HCT116 (cell line): ENCODE data around the gene SLC35B1. TPM values are rescaled to one million over a fixed set of nuclear protein-coding genes. Genes with fewer than 3 reads are reported as not detected.

Source experiments
- ATAC-seq: fragments of 200-7000 bp; cut with Tn5 transposase; 2 replicates; pipeline ENCODE4 v1.9.1; 2020; ENCODE audit warnings: mild to moderate bottlenecking, moderate library complexity
- BruUV-seq: library from RNA; stranded (reverse); fragments of 400-500 nt; replicated peaks from 2 replicates; lab custom pipeline; 2021; lab: Mats Ljungman, UMichigan
- CTCF ChIA-PET: fragments of 300-600 bp; sonication (Branson Sonifier 250); formaldehyde crosslinking; loops from one replicate; lab custom pipeline; 2021; ENCODE audit warnings: antibody characterized with exemption; lab: Charles Lee
- POLR2A ChIA-PET: fragments of 300-600, 350-600 bp; sonication (Branson Sonifier 250); formaldehyde crosslinking; loops from one replicate; lab custom pipeline; 2021; ENCODE audit warnings: antibody characterized with exemption; lab: Charles Lee
- RAD21 ChIA-PET, 2 experiments: fragments of 300-600 bp; sonication (Branson Sonifier 250); formaldehyde crosslinking; loops; one replicate each; lab custom pipeline; 2023; ENCODE audit warnings: low total read pairs in 2 of 2; ENCODE audit not compliant: uncharacterized antibody in 2 of 2, unreplicated experiment in 2 of 2, low non-redundant PET in 1 of 2; lab: Charles Lee
- DNase-seq: peaks from one replicate; pipeline ENCODE4 v3.0.0-alpha.2; 2010; ENCODE audit warnings: low read depth, low spot score
- H2AFZ ChIP-seq: fragments of 200-600 bp; shearing (Covaris generic), sonication (generic); 2 replicates; pipeline ENCODE4 v1.6.1; 2017; ENCODE audit warnings: low read depth, mixed run types, mixed read lengths, antibody characterized with exemption, low read length; ENCODE audit not compliant: poor library complexity, severe bottlenecking
- H3K27ac ChIP-seq: 2 replicates; pipeline ENCODE4 v1.5.1; 2012; ENCODE audit warnings: low read depth, low read length
- H3K27me3 ChIP-seq: fragments of 200-600 bp; sonication (generic); 2 replicates; pipeline ENCODE4 v1.6.1; 2016; ENCODE audit warnings: mixed run types, low read length, mixed read lengths; ENCODE audit not compliant: insufficient read depth
- H3K36me3 ChIP-seq, 2 experiments: fragments of 200-500 bp in 1 of 2; fragments of 200-600 bp in 1 of 2; sonication (Bioruptor generic) in 1 of 2; sonication (generic) in 1 of 2; 2 replicates each; pipeline versions ENCODE4 v1.5.1 to v1.6.1; 2014 to 2016; ENCODE audit warnings: low read length in 2 of 2, inconsistent platforms in 1 of 2, mixed read lengths in 1 of 2, mixed run types in 1 of 2; ENCODE audit not compliant: insufficient read depth in 2 of 2, control insufficient read depth in 1 of 2
- H3K4me1 ChIP-seq, 2 experiments: fragments of 200-600 bp in 1 of 2; sonication (generic) in 1 of 2; 2 replicates each; pipeline versions ENCODE4 v1.5.1 to v1.6.1; 2012 to 2017; ENCODE audit warnings: low read length in 2 of 2, inconsistent platforms in 1 of 2, mild to moderate bottlenecking in 1 of 2, mixed read lengths in 1 of 2, mixed run types in 1 of 2, moderate library complexity in 1 of 2; ENCODE audit not compliant: insufficient read depth in 2 of 2, control insufficient read depth in 1 of 2
- H3K4me2 ChIP-seq: fragments of 200-600 bp; sonication (generic); 2 replicates; pipeline ENCODE4 v1.6.1; 2017; ENCODE audit warnings: mixed run types, low read length, mixed read lengths
- H3K4me3 ChIP-seq, 2 experiments: fragments of 200-600 bp in 1 of 2; sonication (generic) in 1 of 2; replicated peaks in 1 of 2; 2 replicates each; pipeline ENCODE4 v1.5.1; 2011 to 2016; ENCODE audit warnings: low read length in 2 of 2, control low read depth in 1 of 2, low read depth in 1 of 2, mild to moderate bottlenecking in 1 of 2, mixed read lengths in 1 of 2, mixed run types in 1 of 2
- H3K79me2 ChIP-seq: fragments of 200-600 bp; sonication (generic); 2 replicates; pipeline ENCODE4 v1.6.1; 2017; ENCODE audit warnings: mild to moderate bottlenecking, mixed run types, low read length, moderate library complexity, mixed read lengths; ENCODE audit not compliant: insufficient read depth
- H3K9ac ChIP-seq: fragments of 200-600 bp; sonication (generic); 2 replicates; pipeline ENCODE4 v1.6.1; 2016; ENCODE audit warnings: low read length, mixed read lengths
- H3K9me2 ChIP-seq: fragments of 200-600 bp; sonication (generic), shearing (Covaris generic); 2 replicates; pipeline ENCODE4 v1.6.1; 2017; ENCODE audit warnings: mixed run types, mild to moderate bottlenecking, moderate library complexity; ENCODE audit not compliant: insufficient read depth
- H3K9me3 ChIP-seq, 2 experiments: fragments of 200-500 bp in 1 of 2; fragments of 200-600 bp in 1 of 2; sonication (Bioruptor generic) in 1 of 2; sonication (generic) in 1 of 2; 2 replicates each; pipeline ENCODE4 v1.6.1; 2014 to 2017; ENCODE audit warnings: low read length in 2 of 2, mixed read lengths in 2 of 2, inconsistent platforms in 1 of 2, low read depth in 1 of 2, mild to moderate bottlenecking in 1 of 2, mixed run types in 1 of 2, moderate library complexity in 1 of 2; ENCODE audit not compliant: control insufficient read depth in 1 of 2, insufficient read depth in 1 of 2
- H4K20me1 ChIP-seq: fragments of 200-600 bp; sonication (generic), shearing (Covaris generic); 2 replicates; pipeline ENCODE4 v1.6.1; 2017; ENCODE audit warnings: mixed run types, mild to moderate bottlenecking, moderate library complexity; ENCODE audit not compliant: insufficient read depth
- ATF3 ChIP-seq: IDR thresholded peaks from 2 replicates; pipeline ENCODE4 v1.6.1; 2012
- CBX3 ChIP-seq: IDR thresholded peaks from 2 replicates; pipeline ENCODE4 v1.6.1; 2012; ENCODE audit warnings: low read depth
- CEBPB ChIP-seq: IDR thresholded peaks from 2 replicates; pipeline ENCODE4 v1.6.1; 2012; ENCODE audit warnings: low read depth
- CTCF ChIP-seq, 3 experiments: fragments of 200-600 bp in 1 of 3; sonication (generic) in 1 of 3; IDR thresholded peaks in 2 of 3; conservative IDR thresholded peaks in 1 of 3; 2 replicates each; pipeline ENCODE4 v1.5.1; 2012 to 2017; ENCODE audit warnings: low read depth in 2 of 3, low read length in 2 of 3, antibody characterized with exemption in 1 of 3, borderline replicate concordance in 1 of 3, control low read depth in 1 of 3, mild to moderate bottlenecking in 1 of 3, mixed read lengths in 1 of 3, mixed run types in 1 of 3, moderate library complexity in 1 of 3; ENCODE audit not compliant: insufficient read depth in 1 of 3
- EGR1 ChIP-seq: IDR thresholded peaks from 2 replicates; pipeline ENCODE4 v1.6.1; 2012; ENCODE audit warnings: low read depth
- ELF1 ChIP-seq: IDR thresholded peaks from 2 replicates; pipeline ENCODE4 v1.6.1; 2012; ENCODE audit warnings: low read depth, borderline replicate concordance
- EZH2 ChIP-seq: fragments of 200-600 bp; sonication (generic); IDR thresholded peaks from 2 replicates; pipeline ENCODE4 v1.6.1; 2017; ENCODE audit warnings: antibody characterized with exemption, mixed run types
- EZH2phosphoT487 ChIP-seq: fragments of 200-600 bp; IDR thresholded peaks from 2 replicates; pipeline ENCODE4 v1.6.1; 2018; ENCODE audit warnings: antibody characterized with exemption, borderline replicate concordance
- FOSL1 ChIP-seq: IDR thresholded peaks from 2 replicates; pipeline ENCODE4 v1.6.1; 2012; ENCODE audit warnings: low read depth
- MAX ChIP-seq: IDR thresholded peaks from 2 replicates; pipeline ENCODE4 v1.6.1; 2012
- POLR2AphosphoS5 ChIP-seq: IDR thresholded peaks from 2 replicates; pipeline ENCODE4 v1.6.1; 2011; ENCODE audit warnings: mild to moderate bottlenecking, low read depth, low read length, moderate library complexity
- RAD21 ChIP-seq: IDR thresholded peaks from 2 replicates; pipeline ENCODE4 v1.6.1; 2012; ENCODE audit warnings: low read depth, mild to moderate bottlenecking
- REST ChIP-seq: IDR thresholded peaks from 2 replicates; pipeline ENCODE4 v1.6.1; 2012; ENCODE audit warnings: low read depth
- SIN3A ChIP-seq: IDR thresholded peaks from 2 replicates; pipeline ENCODE4 v1.6.1; 2012; ENCODE audit warnings: low read depth
- SRF ChIP-seq: IDR thresholded peaks from 2 replicates; pipeline ENCODE4 v1.6.1; 2012; ENCODE audit warnings: low read depth
- TCF7L2 ChIP-seq: IDR thresholded peaks from 2 replicates; pipeline ENCODE4 v1.7.0; 2011; ENCODE audit warnings: borderline replicate concordance, inconsistent platforms; ENCODE audit not compliant: insufficient read depth, insufficient read length; ENCODE audit errors: extremely low read depth
- YY1 ChIP-seq: IDR thresholded peaks from 2 replicates; pipeline ENCODE4 v1.6.1; 2011; ENCODE audit warnings: low read length, low read depth, moderate library complexity, mild to moderate bottlenecking; ENCODE audit not compliant: insufficient replicate concordance; ENCODE audit errors: extremely low read depth
- ZBTB33 ChIP-seq: IDR thresholded peaks from 2 replicates; pipeline ENCODE4 v1.6.1; 2011; ENCODE audit warnings: mild to moderate bottlenecking, low read length, moderate library complexity; ENCODE audit not compliant: insufficient replicate concordance; ENCODE audit errors: extremely low read depth
- ZFX ChIP-seq: fragments of 450-650 bp; IDR thresholded peaks from 2 replicates; pipeline ENCODE4 v1.6.1; 2017
- ZNF274 ChIP-seq: fragments of 200-500 bp; sonication (Bioruptor generic); IDR thresholded peaks from 2 replicates; pipeline ENCODE4 v1.6.1; 2014; ENCODE audit warnings: mild to moderate bottlenecking, low read depth, low read length, inconsistent platforms
- intact Hi-C: fragments of 100-400 bp; cut with micrococcal nuclease; formaldehyde crosslinking; loops from 2 replicates; pipeline ENCODE4 v1.10.0; 2022
- total RNA-seq: library from RNA; stranded (reverse); gene quantifications from one replicate; pipeline ENCODE4 v1.2.1, GENCODE V29; 2021; ENCODE audit not compliant: unreplicated experiment

SLC35B1 gene
- total RNA-seq, 1 experiment from 2014 or later = 87.5 TPM

- intact Hi-C loops = no loop called here
- no peaks in the 10 kb centered on the region for H3K9me2 ChIP-seq
- RAD21 ChIA-PET = no interaction called here
- H3K27me3 ChIP-seq = no peaks in the 10 kb centered on the region
- no TSS peak for BruUV-seq
- no peak overlapping the region for H3K27ac ChIP-seq
- CTCF ChIA-PET = interaction anchor here (1.5 kb wide), 1 partner anchor 110 kb away, joined by 10 read pairs; no protein-coding TSS in a partner anchor
- H4K20me1 ChIP-seq = no peaks in the 10 kb centered on the region
- POLR2A ChIA-PET = no interaction called here
- no peak overlapping the region for H2AFZ ChIP-seq
- no peak overlapping the region for H3K4me2 ChIP-seq
- H3K9me3 ChIP-seq = no peaks in the 10 kb centered on the region
- H3K9ac ChIP-seq = no peak overlapping the region
- H3K4me3 ChIP-seq = no peak overlapping the region
- H3K4me1 ChIP-seq = peaks cover 4 to 17% of the 10 kb centered on the region in 2 experiments; a peak in 3 of 4 replicates
- H3K36me3 ChIP-seq = no peaks in the 10 kb centered on the region
- no peak for TF ChIP-seq MAX
- no peak for TF ChIP-seq CBX3
- TF ChIP-seq FOSL1 = no peak
- no peak for TF ChIP-seq CTCF (IDR thresholded peaks at IDR 0.05 in 2 of 3, conservative IDR thresholded peaks at IDR 0.05 in 1 of 3; ENCODE audit: borderline replicate concordance in 1 of 3, insufficient read depth in 1 of 3, low read depth in 2 of 3, low read length in 2 of 3)
- no peak for TF ChIP-seq SRF
- TF ChIP-seq ATF3 = no peak
- TF ChIP-seq REST = no peak
- no peak for TF ChIP-seq EZH2
- TF ChIP-seq POLR2AphosphoS5 = no peak
- TF ChIP-seq TCF7L2 = no peak
- no peak for TF ChIP-seq RAD21
- TF ChIP-seq CEBPB = no peak
- TF ChIP-seq YY1 = no peak
- no peak for TF ChIP-seq ZNF274
- no peak for TF ChIP-seq EGR1
- no peak for TF ChIP-seq ZFX
- no peak for TF ChIP-seq ELF1
- no peak for TF ChIP-seq ZBTB33
- TF ChIP-seq SIN3A = no peak
- TF ChIP-seq EZH2phosphoT487 = no peak
- no peak for ATAC-seq
- no peak for DNase-seq
- H3K79me2 ChIP-seq = peaks cover 20% of the 10 kb centered on the region
Observed at GRCh38 chr17:49680314-49680713, 27.4 kb downstream of the SLC35B1 start.
